DND-41 (cell line): ENCODE results near the gene TMEM132C.

ENCODE experiments used
- ATAC-seq: fragments of 200-7000 bp; cut with Tn5 transposase; 3 replicates; pipeline ENCODE4 v1.9.1; 2021; ENCODE audit warnings: low read depth; ENCODE audit not compliant: insufficient read depth
- DNase-seq: peaks from one replicate; pipeline ENCODE4 v3.0.0-alpha.2; 2020
- H2AFZ ChIP-seq: 2 replicates; pipeline ENCODE4 v1.6.0; 2012; ENCODE audit warnings: low read depth, low read length
- H3K27ac ChIP-seq: 2 replicates; pipeline ENCODE4 v1.5.1; 2012; ENCODE audit warnings: low read length, inconsistent platforms
- H3K27me3 ChIP-seq: fragments of 200-600 bp; sonication (generic); 2 replicates; pipeline ENCODE4 v1.6.0; 2012; ENCODE audit warnings: low read length, mild to moderate bottlenecking, inconsistent platforms; ENCODE audit not compliant: insufficient read depth, poor library complexity
- H3K36me3 ChIP-seq: 2 replicates; pipeline ENCODE4 v1.5.1; 2012; ENCODE audit warnings: low read length, inconsistent platforms; ENCODE audit not compliant: insufficient read depth
- H3K4me1 ChIP-seq: 2 replicates; pipeline ENCODE4 v1.5.1; 2012; ENCODE audit warnings: mild to moderate bottlenecking, low read length; ENCODE audit not compliant: insufficient read depth
- H3K4me2 ChIP-seq: 2 replicates; pipeline ENCODE4 v1.6.0; 2012; ENCODE audit warnings: mild to moderate bottlenecking, moderate library complexity, low read length, inconsistent platforms; ENCODE audit not compliant: insufficient read depth
- H3K4me3 ChIP-seq, 2 experiments: fragments of 200-600 bp in 1 of 2; shearing (Covaris generic) in 1 of 2; 2 replicates each; pipeline ENCODE4 v1.5.1; 2012 to 2016; ENCODE audit warnings: inconsistent platforms in 2 of 2, low read length in 2 of 2, mild to moderate bottlenecking in 2 of 2, low read depth in 1 of 2, moderate library complexity in 1 of 2
- H3K79me2 ChIP-seq: 2 replicates; pipeline ENCODE4 v1.6.0; 2012; ENCODE audit warnings: low read length, inconsistent platforms; ENCODE audit not compliant: insufficient read depth
- H3K9ac ChIP-seq: 2 replicates; pipeline ENCODE4 v1.6.0; 2012; ENCODE audit warnings: low read depth, mild to moderate bottlenecking, inconsistent platforms, low read length, moderate library complexity
- H3K9me3 ChIP-seq: 2 replicates; pipeline ENCODE4 v1.5.1; 2012; ENCODE audit warnings: low read length, moderate library complexity, mild to moderate bottlenecking, inconsistent platforms; ENCODE audit not compliant: insufficient read depth, severe bottlenecking
- H4K20me1 ChIP-seq: 2 replicates; pipeline ENCODE4 v1.6.0; 2012; ENCODE audit warnings: low read length; ENCODE audit not compliant: insufficient read depth
- EZH2 ChIP-seq: IDR thresholded peaks from 3 replicates; pipeline ENCODE4 v1.6.1; 2012; ENCODE audit warnings: borderline replicate concordance, low read depth, mild to moderate bottlenecking, moderate library complexity, low read length, inconsistent platforms; ENCODE audit not compliant: severe bottlenecking
- TF ChIP-seq, protein P1 (sequence below): IDR thresholded peaks from 2 replicates; pipeline ENCODE4 v1.5.1; 2012; ENCODE audit warnings: borderline replicate concordance, low read length, moderate library complexity, mild to moderate bottlenecking; ENCODE audit not compliant: poor library complexity, severe bottlenecking; ENCODE audit errors: extremely low read depth

The TMEM132C gene

DNA sequence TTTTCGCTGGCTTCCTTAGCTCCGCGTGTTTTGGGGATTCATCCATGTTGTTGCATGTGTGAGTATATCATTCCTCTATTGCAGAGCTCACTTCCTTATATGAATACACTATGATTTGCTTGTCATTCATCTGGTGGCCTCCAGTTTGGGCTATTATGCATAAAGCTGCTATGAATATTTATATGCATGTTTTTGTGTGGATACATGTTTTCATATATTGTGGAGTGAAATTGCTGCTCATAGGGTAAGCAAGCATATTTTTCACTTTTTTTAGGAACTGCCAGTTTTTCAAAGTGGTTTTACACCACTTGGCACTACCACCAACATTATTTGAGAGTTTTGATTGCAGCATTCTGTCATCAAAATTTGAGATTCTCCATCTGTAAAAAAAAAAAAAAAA lies 190.0 kb downstream of the TMEM132C start:
- no peaks in the 10 kb centered on the region for H3K27me3 ChIP-seq
- ATAC-seq (no peak), DNase-seq (no peak)
- no peaks in the 10 kb centered on the region for H3K4me1 ChIP-seq
- H3K9me3 ChIP-seq = no peaks in the 10 kb centered on the region
- TF ChIP-seq, protein P1, sequence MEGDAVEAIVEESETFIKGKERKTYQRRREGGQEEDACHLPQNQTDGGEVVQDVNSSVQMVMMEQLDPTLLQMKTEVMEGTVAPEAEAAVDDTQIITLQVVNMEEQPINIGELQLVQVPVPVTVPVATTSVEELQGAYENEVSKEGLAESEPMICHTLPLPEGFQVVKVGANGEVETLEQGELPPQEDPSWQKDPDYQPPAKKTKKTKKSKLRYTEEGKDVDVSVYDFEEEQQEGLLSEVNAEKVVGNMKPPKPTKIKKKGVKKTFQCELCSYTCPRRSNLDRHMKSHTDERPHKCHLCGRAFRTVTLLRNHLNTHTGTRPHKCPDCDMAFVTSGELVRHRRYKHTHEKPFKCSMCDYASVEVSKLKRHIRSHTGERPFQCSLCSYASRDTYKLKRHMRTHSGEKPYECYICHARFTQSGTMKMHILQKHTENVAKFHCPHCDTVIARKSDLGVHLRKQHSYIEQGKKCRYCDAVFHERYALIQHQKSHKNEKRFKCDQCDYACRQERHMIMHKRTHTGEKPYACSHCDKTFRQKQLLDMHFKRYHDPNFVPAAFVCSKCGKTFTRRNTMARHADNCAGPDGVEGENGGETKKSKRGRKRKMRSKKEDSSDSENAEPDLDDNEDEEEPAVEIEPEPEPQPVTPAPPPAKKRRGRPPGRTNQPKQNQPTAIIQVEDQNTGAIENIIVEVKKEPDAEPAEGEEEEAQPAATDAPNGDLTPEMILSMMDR = no peak
- H3K9ac ChIP-seq = no peak overlapping the region
- H2AFZ ChIP-seq = no peak overlapping the region
- H3K27ac ChIP-seq = no peak overlapping the region
- H4K20me1 ChIP-seq = no peaks in the 10 kb centered on the region
- no peak overlapping the region for H3K4me3 ChIP-seq
- no peaks in the 10 kb centered on the region for H3K79me2 ChIP-seq
- no peak overlapping the region for H3K4me2 ChIP-seq
- no peaks in the 10 kb centered on the region for H3K36me3 ChIP-seq

DNA sequence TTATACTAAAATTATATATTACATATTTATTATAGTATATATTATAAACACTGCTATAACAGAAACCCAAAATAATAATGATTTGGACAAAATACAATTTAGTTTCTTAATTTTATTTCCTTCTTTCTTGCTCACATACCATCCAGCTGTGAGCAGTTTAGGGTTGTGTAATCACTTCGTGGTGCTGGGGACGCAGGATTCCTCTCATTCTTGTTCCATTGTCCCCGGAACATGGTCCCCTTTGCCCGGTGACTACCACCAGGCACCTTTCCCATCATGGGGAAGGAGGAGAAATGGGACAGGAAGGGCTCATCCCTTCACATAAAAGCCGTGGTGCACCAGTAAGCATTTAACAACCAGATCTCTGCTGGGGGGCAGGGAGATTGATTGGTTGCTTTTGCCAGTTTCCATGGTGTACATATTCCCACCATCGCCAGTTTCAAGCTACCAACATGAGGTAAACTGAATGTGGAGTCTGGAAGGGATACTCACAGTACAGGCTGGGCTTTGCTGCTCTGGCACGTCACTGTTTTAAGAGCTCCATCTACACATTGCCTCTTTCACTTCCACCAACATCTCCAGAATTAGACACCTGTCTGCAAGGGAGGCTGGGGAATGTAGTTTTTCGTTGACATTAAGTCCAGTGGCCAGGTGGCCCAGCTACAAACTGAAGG lies 191.5 kb downstream of the TMEM132C start:
- no peaks in the 10 kb centered on the region for H3K4me1 ChIP-seq
- no peaks in the 10 kb centered on the region for H3K27me3 ChIP-seq
- TF ChIP-seq, protein P1 = no peak
- TF ChIP-seq EZH2 = no peak
- H3K9me3 ChIP-seq = no peaks in the 10 kb centered on the region
- H2AFZ ChIP-seq = no peak overlapping the region; the same call in 1 of the 2 replicates
- no peaks in the 10 kb centered on the region for H3K36me3 ChIP-seq
- H3K4me2 ChIP-seq = no peak overlapping the region
- H3K9ac ChIP-seq = no peak overlapping the region
- no peaks in the 10 kb centered on the region for H4K20me1 ChIP-seq
- no peak overlapping the region for H3K4me3 ChIP-seq
- no peak for ATAC-seq
- no peak overlapping the region for H3K27ac ChIP-seq
- no peak for DNase-seq
- H3K79me2 ChIP-seq = no peaks in the 10 kb centered on the region

DNA sequence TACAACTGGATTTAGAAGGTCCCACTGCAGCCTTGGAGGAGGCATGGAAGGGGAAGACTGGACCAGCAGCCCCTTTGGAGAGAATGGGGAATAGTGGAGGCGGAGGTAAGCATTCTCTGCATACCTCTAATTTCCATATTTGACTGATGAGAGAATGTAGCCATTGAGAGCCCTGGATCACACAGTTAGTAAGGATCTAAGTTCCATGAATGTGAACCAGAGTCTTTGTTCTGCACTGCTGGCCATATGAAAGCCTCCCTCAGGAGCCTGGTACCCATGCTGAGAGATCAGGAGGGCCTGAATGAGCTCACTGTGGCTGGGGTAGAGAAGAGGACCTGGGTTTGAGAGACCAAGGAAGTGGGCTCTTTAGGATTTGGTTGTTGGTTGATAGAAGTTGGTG lies 192.1 kb downstream of the TMEM132C start:
- ATAC-seq (no peak), DNase-seq (no peak)
- H3K27me3 ChIP-seq = no peaks in the 10 kb centered on the region
- H3K36me3 ChIP-seq = no peaks in the 10 kb centered on the region
- H3K9me3 ChIP-seq = no peaks in the 10 kb centered on the region
- H3K4me3 ChIP-seq = no peak overlapping the region
- H3K27ac ChIP-seq = no peak overlapping the region
- H3K4me2 ChIP-seq = no peak overlapping the region
- TF ChIP-seq, protein P1 = no peak
- TF ChIP-seq EZH2 = no peak
- no peaks in the 10 kb centered on the region for H3K4me1 ChIP-seq
- no peaks in the 10 kb centered on the region for H4K20me1 ChIP-seq
- no peak overlapping the region for H2AFZ ChIP-seq
- no peak overlapping the region for H3K9ac ChIP-seq
- no peaks in the 10 kb centered on the region for H3K79me2 ChIP-seq
